Hepatocyte (in vitro differentiated cells): Measurements from ENCODE around the gene EVPLL.
"Not testable (repeated sequence)": the region's sequence is repeated elsewhere in the genome, so short reads cannot be mapped to it uniquely, and the experiment has no call there.

Experiments
- CTCF ChIP-seq: fragments of 200-600 bp; sonication (generic); IDR thresholded peaks from 2 replicates; pipeline ENCODE4 v1.5.1; 2016; ENCODE audit warnings: antibody characterized with exemption, mild to moderate bottlenecking; ENCODE audit not compliant: poor library complexity
- EZH2phosphoT487 ChIP-seq: fragments of 200-600 bp; sonication (generic); IDR thresholded peaks from one replicate; pipeline ENCODE4 v1.6.1; 2018; ENCODE audit warnings: antibody characterized with exemption, mild to moderate bottlenecking, low read depth, moderate library complexity; ENCODE audit not compliant: unreplicated experiment, severe bottlenecking

DNA sequence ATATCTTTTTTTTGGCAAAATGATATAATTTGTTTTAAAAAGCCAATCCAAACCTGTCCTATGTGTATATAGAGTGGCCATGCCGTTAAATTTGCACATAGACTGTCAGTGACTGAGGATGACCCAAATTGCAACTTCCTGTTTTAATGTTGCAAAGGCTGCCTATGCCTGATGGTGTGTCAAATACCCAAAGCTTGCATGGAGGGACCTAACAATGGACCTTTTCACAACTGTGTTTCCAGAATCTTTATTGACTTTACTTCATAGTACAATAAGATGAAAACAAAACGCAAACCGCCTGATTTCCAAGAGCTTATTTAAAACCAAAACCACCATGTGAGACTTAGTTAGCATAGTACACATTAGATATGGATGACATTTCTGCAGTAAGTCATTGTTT is 31.3 kb downstream of the EVPLL start:
- not testable (repeated sequence) for TF ChIP-seq CTCF, EZH2phosphoT487
